SK-N-SH (cell line): ENCODE results near the gene CCDC116. TPM values are rescaled to one million over a fixed set of nuclear protein-coding genes. Genes with fewer than 3 reads are reported as not detected.

Experiments used
- CTCF ChIA-PET: fragments of 300-600, 350-600 bp; formaldehyde crosslinking; extraction: SDS; loops from one replicate; lab custom pipeline; 2021; lab: Yijun Ruan, JAX
- POLR2A ChIA-PET: fragments of 350-600 bp; sonication (Branson Sonifier 250); formaldehyde crosslinking; extraction: SDS; loops from one replicate; lab custom pipeline; 2020; ENCODE audit warnings: antibody characterized with exemption, inconsistent platforms; lab: Yijun Ruan, JAX
- DNase-seq: peaks from one replicate; pipeline ENCODE4 v3.0.0; 2012
- H2AFZ ChIP-seq: fragments of 200-600 bp; sonication (generic); 2 replicates; pipeline ENCODE4 v1.8.1; 2016; ENCODE audit warnings: antibody characterized with exemption, mild to moderate bottlenecking, low read depth
- H3F3A ChIP-seq: fragments of 200-600 bp; sonication (generic); replicated peaks from 2 replicates; pipeline ENCODE3; 2016; ENCODE audit warnings: antibody characterized with exemption, mild to moderate bottlenecking; ENCODE audit not compliant: insufficient read depth
- H3K27ac ChIP-seq, 2 experiments: fragments of 200-500 bp in 1 of 2; fragments of 200-600 bp in 1 of 2; sonication (Bioruptor generic) in 1 of 2; sonication (generic), shearing (Covaris generic) in 1 of 2; 2 replicates each; pipeline versions ENCODE4 v1.5.1 to v1.6.1; 2014 to 2016; ENCODE audit warnings: low read depth in 2 of 2, inconsistent platforms in 1 of 2, low read length in 1 of 2, mild to moderate bottlenecking in 1 of 2, mixed read lengths in 1 of 2
- H3K27me3 ChIP-seq: fragments of 200-600 bp; sonication (generic), shearing (Covaris generic); 2 replicates; pipeline ENCODE4 v1.6.1; 2016; ENCODE audit warnings: mixed run types; ENCODE audit not compliant: insufficient read depth
- H3K36me3 ChIP-seq, 2 experiments: fragments of 200-500 bp in 1 of 2; fragments of 200-600 bp in 1 of 2; sonication (Bioruptor generic) in 1 of 2; sonication (generic) in 1 of 2; replicated peaks in 1 of 2; 2 replicates each; pipeline versions ENCODE3 to v1.5.1; 2014 to 2016; ENCODE audit warnings: low read length in 1 of 2, mild to moderate bottlenecking in 1 of 2; ENCODE audit not compliant: insufficient read depth in 2 of 2, control insufficient read depth in 1 of 2
- H3K4me1 ChIP-seq, 2 experiments: fragments of 200-500 bp in 1 of 2; fragments of 200-600 bp in 1 of 2; sonication (Bioruptor generic) in 1 of 2; sonication (generic), shearing (Covaris generic) in 1 of 2; 2 replicates each; pipeline versions ENCODE4 v1.5.1 to v1.6.1; 2014 to 2016; ENCODE audit warnings: low read depth in 1 of 2, low read length in 1 of 2, mixed run types in 1 of 2; ENCODE audit not compliant: insufficient read depth in 2 of 2, control insufficient read depth in 1 of 2
- H3K4me2 ChIP-seq: fragments of 200-600 bp; sonication (generic), shearing (Covaris generic); 2 replicates; pipeline ENCODE4 v1.6.1; 2017; ENCODE audit warnings: mixed run types
- H3K4me3 ChIP-seq, 2 experiments: fragments of 200-500 bp in 1 of 2; fragments of 200-600 bp in 1 of 2; sonication (Bioruptor generic) in 1 of 2; sonication (generic), shearing (Covaris generic) in 1 of 2; 2 replicates each; pipeline versions ENCODE4 v1.5.1 to v1.8.1; 2014 to 2016; ENCODE audit warnings: low read depth in 2 of 2, inconsistent platforms in 1 of 2, low read length in 1 of 2, mild to moderate bottlenecking in 1 of 2, mixed read lengths in 1 of 2, moderate library complexity in 1 of 2
- H3K79me2 ChIP-seq: fragments of 200-600 bp; sonication (generic); 2 replicates; pipeline ENCODE4 v1.8.1; 2017; ENCODE audit warnings: mild to moderate bottlenecking; ENCODE audit not compliant: insufficient read depth
- H3K9ac ChIP-seq: fragments of 200-600 bp; sonication (generic); 2 replicates; pipeline ENCODE4 v1.6.1; 2017; ENCODE audit warnings: mixed run types
- H3K9me2 ChIP-seq: fragments of 200-600 bp; sonication (generic); 2 replicates; pipeline ENCODE4 v1.6.1; 2017; ENCODE audit warnings: mixed run types
- H3K9me3 ChIP-seq: fragments of 200-600 bp; sonication (generic); 2 replicates; pipeline ENCODE4 v1.6.1; 2017; ENCODE audit warnings: mixed run types, mild to moderate bottlenecking, moderate library complexity
- H4K20me1 ChIP-seq: fragments of 200-600 bp; sonication (generic); 2 replicates; pipeline ENCODE4 v1.6.1; 2017; ENCODE audit warnings: mild to moderate bottlenecking, mixed run types; ENCODE audit not compliant: insufficient read depth
- CHD2 ChIP-seq: fragments of 150-350 bp; IDR thresholded peaks from 2 replicates; pipeline ENCODE4 v1.6.1; 2018; ENCODE audit warnings: low read length; ENCODE audit not compliant: partially characterized antibody
- ELF1 ChIP-seq: IDR thresholded peaks from 2 replicates; pipeline ENCODE4 v1.4.0; 2012
- EP300 ChIP-seq, 2 experiments: IDR thresholded peaks; 2 replicates each; pipeline versions ENCODE4 v1.4.0 to v1.6.1; 2012; ENCODE audit warnings: borderline replicate concordance in 1 of 2, low read depth in 1 of 2, low read length in 1 of 2
- FOSL2 ChIP-seq: IDR thresholded peaks from 2 replicates; pipeline ENCODE4 v1.4.0; 2012; ENCODE audit warnings: low read depth, mild to moderate bottlenecking, moderate library complexity, borderline replicate concordance
- FOXM1 ChIP-seq: IDR thresholded peaks from 2 replicates; pipeline ENCODE4 v1.4.0; 2012; ENCODE audit warnings: low read depth, mild to moderate bottlenecking
- GABPA ChIP-seq: IDR thresholded peaks from 2 replicates; pipeline ENCODE4 v1.4.0; 2012; ENCODE audit warnings: low read depth, mild to moderate bottlenecking
- GATA2 ChIP-seq: sonication (generic); formaldehyde crosslinking; IDR thresholded peaks from 2 replicates; pipeline ENCODE4 v1.5.0; 2020; ENCODE audit warnings: mild to moderate bottlenecking, missing genetic modification reagents
- JUND ChIP-seq: IDR thresholded peaks from 2 replicates; pipeline ENCODE4 v1.4.0; 2012
- NFIC ChIP-seq: IDR thresholded peaks from 2 replicates; pipeline ENCODE4 v1.4.0; 2012; ENCODE audit warnings: borderline replicate concordance
- PBX3 ChIP-seq: IDR thresholded peaks from 2 replicates; pipeline ENCODE4; 2012
- RAD21 ChIP-seq: IDR thresholded peaks from 2 replicates; pipeline ENCODE4 v1.6.1; 2012; ENCODE audit warnings: mild to moderate bottlenecking, low read length
- RFX5 ChIP-seq: IDR thresholded peaks from 2 replicates; pipeline ENCODE4 v1.6.1; 2012; ENCODE audit warnings: mild to moderate bottlenecking, improper control_type of control experiment, low read length
- RXRA ChIP-seq: IDR thresholded peaks from 2 replicates; pipeline ENCODE4 v1.4.0; 2012; ENCODE audit warnings: low read depth, mild to moderate bottlenecking, borderline replicate concordance
- SIN3A ChIP-seq: IDR thresholded peaks from 2 replicates; pipeline ENCODE4 v1.6.1; 2012; ENCODE audit warnings: low read depth, mild to moderate bottlenecking, low read length, moderate library complexity, borderline replicate concordance
- TCF12 ChIP-seq: IDR thresholded peaks from 2 replicates; pipeline ENCODE4 v1.4.0; 2012
- WGBS: methylation state at CpG from one replicate; pipeline ENCODE4 v1.1.6; 2017; ENCODE audit warnings: low lambda C conversion rate; 5-methylcytosine and 5-hydroxymethylcytosine counted together
- polyA plus RNA-seq, 3 experiments: library from polyadenylated mRNA; depleted of rRNA; stranded (reverse); fragments of >200 nt; gene quantifications; 2 replicates each; pipeline ENCODE4 v1.2.3, GENCODE V29; 2012
- TF ChIP-seq, protein P1 (sequence below): fragments of 150-350 bp; IDR thresholded peaks from 2 replicates; pipeline ENCODE4 v1.6.1; 2017; ENCODE audit warnings: antibody characterized with exemption, low read length, low read depth, borderline replicate concordance
- TF ChIP-seq, protein P2 (sequence below): IDR thresholded peaks from 2 replicates; pipeline ENCODE4 v1.6.1; 2012; ENCODE audit warnings: mild to moderate bottlenecking, low read depth, low read length, moderate library complexity
- TF ChIP-seq, protein P3 (sequence below): IDR thresholded peaks from 2 replicates; pipeline ENCODE4 v1.4.0; 2012; ENCODE audit warnings: low read depth, borderline replicate concordance
- TF ChIP-seq, protein P4 (sequence below): IDR thresholded peaks from 2 replicates; pipeline ENCODE4 v1.4.0; 2012; ENCODE audit warnings: low read depth

The CCDC116 gene, protein sequence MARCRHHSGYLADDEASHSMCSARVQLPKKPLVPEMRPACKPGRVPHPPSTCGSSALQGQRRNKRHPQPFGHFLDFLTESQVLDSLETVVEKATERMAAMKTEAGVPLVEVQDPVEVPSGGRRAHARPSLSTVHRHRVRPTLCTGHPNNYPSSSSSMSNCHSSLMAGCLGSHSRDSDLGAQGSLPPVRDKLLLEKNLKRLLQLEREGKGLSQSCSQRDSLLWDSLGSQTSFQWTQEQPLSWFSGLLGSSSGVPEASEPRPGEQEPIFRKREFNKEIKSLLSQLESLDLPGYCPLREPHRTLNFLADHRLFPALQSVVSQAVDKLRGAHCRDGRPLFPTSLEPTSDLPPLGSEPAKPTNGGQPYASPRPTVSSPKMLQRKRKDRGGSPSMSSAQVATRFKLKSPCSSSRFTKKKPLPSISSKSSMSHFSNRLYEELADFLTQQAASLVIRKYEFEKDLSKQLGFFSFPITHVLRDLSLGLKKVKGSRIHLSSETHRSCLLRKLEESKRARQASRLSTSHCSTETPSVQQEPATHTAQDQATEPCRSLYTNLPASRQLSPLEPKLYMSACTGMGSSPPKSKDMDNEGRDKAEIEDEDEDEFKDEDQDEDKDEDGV
- polyA plus RNA-seq (2012; rRNA removed): 0.28 and 0.31 TPM in 2 replicates
- polyA plus RNA-seq (2012; cell fraction: cytosol; rRNA removed): 0.08 and 0.09 TPM in 2 replicates
- 1.6 and 2.5 TPM in 2 replicates for polyA plus RNA-seq (2012; cell fraction: nucleus; rRNA removed)

- Histone ChIP-seq H3F3A (peaks cover 6% of the 10 kb centered on the region), H2AFZ (no peak within 1 kb of the TSS), H3K9me2 (no peaks in the 10 kb centered on the region), H3K9me3 (no peaks in the 10 kb centered on the region), H3K36me3 (peaks cover 3 to 8% of the 10 kb centered on the region in 2 experiments), H3K4me3 (no peak within 1 kb of the TSS), H3K9ac (no peak within 1 kb of the TSS), H3K79me2 (peaks cover 22% of the 10 kb centered on the region; the same call in 1 of the 2 replicates), H4K20me1 (peaks cover 13% of the 10 kb centered on the region), H3K4me2 (no peak within 1 kb of the TSS), H3K4me1 (peaks cover 6 to 13% of the 10 kb centered on the region in 2 experiments; a peak in 1 of 4 replicates), H3K27ac (no peak within 1 kb of the TSS), H3K27me3 (no peaks in the 10 kb centered on the region)
- TF ChIP-seq NFIC: no peak
- TF ChIP-seq EP300 (IDR thresholded peaks at IDR 0.05; ENCODE audit: borderline replicate concordance in 1 of 2, low read depth in 1 of 2, low read length in 1 of 2): no peak
- no peak for TF ChIP-seq GABPA
- TF ChIP-seq, protein P1, sequence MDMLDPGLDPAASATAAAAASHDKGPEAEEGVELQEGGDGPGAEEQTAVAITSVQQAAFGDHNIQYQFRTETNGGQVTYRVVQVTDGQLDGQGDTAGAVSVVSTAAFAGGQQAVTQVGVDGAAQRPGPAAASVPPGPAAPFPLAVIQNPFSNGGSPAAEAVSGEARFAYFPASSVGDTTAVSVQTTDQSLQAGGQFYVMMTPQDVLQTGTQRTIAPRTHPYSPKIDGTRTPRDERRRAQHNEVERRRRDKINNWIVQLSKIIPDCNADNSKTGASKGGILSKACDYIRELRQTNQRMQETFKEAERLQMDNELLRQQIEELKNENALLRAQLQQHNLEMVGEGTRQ: no peak
- no peak for TF ChIP-seq FOSL2
- no peak for TF ChIP-seq RFX5
- TF ChIP-seq GATA2 (CRISPR knock-in tag): no peak
- TF ChIP-seq ELF1: no peak
- TF ChIP-seq FOXM1: no peak
- TF ChIP-seq, protein P2, sequence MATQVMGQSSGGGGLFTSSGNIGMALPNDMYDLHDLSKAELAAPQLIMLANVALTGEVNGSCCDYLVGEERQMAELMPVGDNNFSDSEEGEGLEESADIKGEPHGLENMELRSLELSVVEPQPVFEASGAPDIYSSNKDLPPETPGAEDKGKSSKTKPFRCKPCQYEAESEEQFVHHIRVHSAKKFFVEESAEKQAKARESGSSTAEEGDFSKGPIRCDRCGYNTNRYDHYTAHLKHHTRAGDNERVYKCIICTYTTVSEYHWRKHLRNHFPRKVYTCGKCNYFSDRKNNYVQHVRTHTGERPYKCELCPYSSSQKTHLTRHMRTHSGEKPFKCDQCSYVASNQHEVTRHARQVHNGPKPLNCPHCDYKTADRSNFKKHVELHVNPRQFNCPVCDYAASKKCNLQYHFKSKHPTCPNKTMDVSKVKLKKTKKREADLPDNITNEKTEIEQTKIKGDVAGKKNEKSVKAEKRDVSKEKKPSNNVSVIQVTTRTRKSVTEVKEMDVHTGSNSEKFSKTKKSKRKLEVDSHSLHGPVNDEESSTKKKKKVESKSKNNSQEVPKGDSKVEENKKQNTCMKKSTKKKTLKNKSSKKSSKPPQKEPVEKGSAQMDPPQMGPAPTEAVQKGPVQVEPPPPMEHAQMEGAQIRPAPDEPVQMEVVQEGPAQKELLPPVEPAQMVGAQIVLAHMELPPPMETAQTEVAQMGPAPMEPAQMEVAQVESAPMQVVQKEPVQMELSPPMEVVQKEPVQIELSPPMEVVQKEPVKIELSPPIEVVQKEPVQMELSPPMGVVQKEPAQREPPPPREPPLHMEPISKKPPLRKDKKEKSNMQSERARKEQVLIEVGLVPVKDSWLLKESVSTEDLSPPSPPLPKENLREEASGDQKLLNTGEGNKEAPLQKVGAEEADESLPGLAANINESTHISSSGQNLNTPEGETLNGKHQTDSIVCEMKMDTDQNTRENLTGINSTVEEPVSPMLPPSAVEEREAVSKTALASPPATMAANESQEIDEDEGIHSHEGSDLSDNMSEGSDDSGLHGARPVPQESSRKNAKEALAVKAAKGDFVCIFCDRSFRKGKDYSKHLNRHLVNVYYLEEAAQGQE: no peak
- TF ChIP-seq JUND: no peak
- TF ChIP-seq SIN3A: no peak
- TF ChIP-seq, protein P3, sequence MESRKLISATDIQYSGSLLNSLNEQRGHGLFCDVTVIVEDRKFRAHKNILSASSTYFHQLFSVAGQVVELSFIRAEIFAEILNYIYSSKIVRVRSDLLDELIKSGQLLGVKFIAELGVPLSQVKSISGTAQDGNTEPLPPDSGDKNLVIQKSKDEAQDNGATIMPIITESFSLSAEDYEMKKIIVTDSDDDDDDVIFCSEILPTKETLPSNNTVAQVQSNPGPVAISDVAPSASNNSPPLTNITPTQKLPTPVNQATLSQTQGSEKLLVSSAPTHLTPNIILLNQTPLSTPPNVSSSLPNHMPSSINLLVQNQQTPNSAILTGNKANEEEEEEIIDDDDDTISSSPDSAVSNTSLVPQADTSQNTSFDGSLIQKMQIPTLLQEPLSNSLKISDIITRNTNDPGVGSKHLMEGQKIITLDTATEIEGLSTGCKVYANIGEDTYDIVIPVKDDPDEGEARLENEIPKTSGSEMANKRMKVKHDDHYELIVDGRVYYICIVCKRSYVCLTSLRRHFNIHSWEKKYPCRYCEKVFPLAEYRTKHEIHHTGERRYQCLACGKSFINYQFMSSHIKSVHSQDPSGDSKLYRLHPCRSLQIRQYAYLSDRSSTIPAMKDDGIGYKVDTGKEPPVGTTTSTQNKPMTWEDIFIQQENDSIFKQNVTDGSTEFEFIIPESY: no peak
- no peak for TF ChIP-seq PBX3
- TF ChIP-seq RXRA: no peak
- TF ChIP-seq TCF12: no peak
- TF ChIP-seq RAD21: no peak
- TF ChIP-seq, protein P4, sequence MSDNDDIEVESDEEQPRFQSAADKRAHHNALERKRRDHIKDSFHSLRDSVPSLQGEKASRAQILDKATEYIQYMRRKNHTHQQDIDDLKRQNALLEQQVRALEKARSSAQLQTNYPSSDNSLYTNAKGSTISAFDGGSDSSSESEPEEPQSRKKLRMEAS: no peak
- no peak for TF ChIP-seq CHD2
- WGBS: 85% methylated on average over 19 of the region's 27 CpGs
- DNase-seq: peak; percentile 63
- CTCF ChIA-PET: interaction anchor here (6.9 to 11.2 kb wide), 2 partner anchors 8 to 15 kb away, joined by 56 to 145 read pairs; partner anchors contain the start of gene SDF2L1
- POLR2A ChIA-PET: interaction anchor here (1.0 kb wide), 1 partner anchor 9 kb away, joined by 4 read pairs; no protein-coding TSS in a partner anchor
These were observed at the start of gene CCDC116 for GRCh38 chr22:21632237-21632895. CCDC116 (plus strand) TSS chr22:21632760; CDS start chr22:21633182, 422 bp downstream.
